GM06990 (cell line): ENCODE results near the gene SLC7A10.
"Not testable (repeated sequence)": the region's sequence is repeated elsewhere in the genome, so short reads cannot be mapped to it uniquely, and the experiment has no call there.

Source experiments
- DNase-seq: peaks from one replicate; pipeline ENCODE4 v3.0.0-alpha.2; 2011; ENCODE audit not compliant: insufficient read length; ENCODE audit errors: extremely low read depth
- H3K27me3 ChIP-seq: replicated peaks from 2 replicates; pipeline ENCODE4 v1.6.0; 2011; ENCODE audit warnings: low read length; ENCODE audit not compliant: control insufficient read depth, insufficient read depth
- H3K36me3 ChIP-seq: 2 replicates; pipeline ENCODE4 v1.5.1; 2011; ENCODE audit warnings: low read length; ENCODE audit not compliant: control insufficient read depth, insufficient read depth
- H3K4me3 ChIP-seq: replicated peaks from 2 replicates; pipeline ENCODE4 v1.5.1; 2011; ENCODE audit warnings: low read depth, mild to moderate bottlenecking, control low read depth, low read length
- TF ChIP-seq, protein P1 (sequence below): IDR thresholded peaks from 2 replicates; pipeline ENCODE4 v1.5.1; 2011; ENCODE audit warnings: low read length, control low read depth, mild to moderate bottlenecking, inconsistent platforms; ENCODE audit not compliant: insufficient read depth, poor library complexity, severe bottlenecking

Gene SLC7A10

DNA sequence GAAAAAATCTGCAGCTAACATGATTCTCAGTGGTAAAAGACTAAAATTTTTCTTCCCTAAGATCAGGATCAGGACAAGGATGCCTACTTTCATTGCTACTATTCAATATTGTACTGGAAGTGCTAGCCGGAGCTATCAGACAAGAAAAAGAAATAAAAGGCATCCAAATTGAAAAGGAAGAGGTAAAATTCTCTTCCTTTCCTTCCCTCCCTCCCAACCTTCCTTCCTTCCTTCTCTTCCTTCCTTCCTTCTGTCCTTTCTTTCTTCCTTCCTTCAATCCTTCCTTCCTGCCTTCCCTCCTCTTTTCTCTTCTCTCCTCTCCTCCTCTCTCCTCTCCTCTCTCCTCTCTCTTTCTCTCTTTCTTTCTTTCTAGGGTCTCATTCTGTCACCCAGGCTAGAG is 58.2 kb downstream of the SLC7A10 start:
- DNase-seq: no peak
- Histone ChIP-seq H3K27me3 (no peaks in the 10 kb centered on the region), H3K4me3 (no peak overlapping the region), H3K36me3 (no peaks in the 10 kb centered on the region)
- TF ChIP-seq, protein P1, sequence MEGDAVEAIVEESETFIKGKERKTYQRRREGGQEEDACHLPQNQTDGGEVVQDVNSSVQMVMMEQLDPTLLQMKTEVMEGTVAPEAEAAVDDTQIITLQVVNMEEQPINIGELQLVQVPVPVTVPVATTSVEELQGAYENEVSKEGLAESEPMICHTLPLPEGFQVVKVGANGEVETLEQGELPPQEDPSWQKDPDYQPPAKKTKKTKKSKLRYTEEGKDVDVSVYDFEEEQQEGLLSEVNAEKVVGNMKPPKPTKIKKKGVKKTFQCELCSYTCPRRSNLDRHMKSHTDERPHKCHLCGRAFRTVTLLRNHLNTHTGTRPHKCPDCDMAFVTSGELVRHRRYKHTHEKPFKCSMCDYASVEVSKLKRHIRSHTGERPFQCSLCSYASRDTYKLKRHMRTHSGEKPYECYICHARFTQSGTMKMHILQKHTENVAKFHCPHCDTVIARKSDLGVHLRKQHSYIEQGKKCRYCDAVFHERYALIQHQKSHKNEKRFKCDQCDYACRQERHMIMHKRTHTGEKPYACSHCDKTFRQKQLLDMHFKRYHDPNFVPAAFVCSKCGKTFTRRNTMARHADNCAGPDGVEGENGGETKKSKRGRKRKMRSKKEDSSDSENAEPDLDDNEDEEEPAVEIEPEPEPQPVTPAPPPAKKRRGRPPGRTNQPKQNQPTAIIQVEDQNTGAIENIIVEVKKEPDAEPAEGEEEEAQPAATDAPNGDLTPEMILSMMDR: no peak

DNA sequence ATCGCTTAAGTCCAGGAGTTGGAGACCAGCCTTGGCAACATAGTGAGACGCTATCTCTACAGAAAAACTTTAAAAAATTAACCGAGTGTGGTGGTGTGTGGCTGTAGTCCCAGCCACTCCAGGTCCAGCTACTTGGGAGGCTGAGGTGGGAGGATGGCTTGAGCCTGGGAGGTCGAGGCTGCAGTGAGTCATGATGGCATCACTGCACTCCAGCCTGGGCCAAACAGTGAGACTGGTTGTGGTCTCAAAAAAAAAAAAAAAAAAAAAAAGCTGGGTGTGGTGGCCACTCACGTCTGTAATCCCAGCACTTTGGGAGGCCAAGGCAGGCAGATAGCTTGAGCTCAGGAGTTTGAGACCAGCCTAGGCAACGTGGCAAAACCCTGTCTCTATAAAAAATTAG is 59.6 kb downstream of the SLC7A10 start:
- H3K36me3 ChIP-seq, H3K27me3 ChIP-seq, H3K4me3 ChIP-seq, DNase-seq: not testable (repeated sequence)

DNA sequence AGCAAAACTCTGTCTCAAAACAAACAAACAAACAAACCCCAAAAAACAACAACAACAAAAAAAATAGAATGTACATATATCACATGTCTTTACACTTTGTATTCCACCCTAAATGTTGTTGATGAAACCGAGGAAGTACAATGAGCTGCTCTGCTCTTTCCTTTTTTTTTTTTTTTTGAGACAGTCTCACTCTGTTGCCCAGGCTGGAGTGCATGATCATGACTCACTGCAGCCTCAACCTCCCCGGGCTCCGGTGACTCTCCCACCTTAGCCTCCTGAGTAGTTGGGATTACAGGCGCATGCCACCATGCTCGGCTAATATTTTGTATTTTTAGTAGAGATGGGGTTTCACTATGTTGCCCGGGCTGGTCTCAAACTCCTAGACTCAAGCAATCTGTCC is 62.2 kb downstream of the SLC7A10 start:
- Histone ChIP-seq H3K36me3 (no peaks in the 10 kb centered on the region), H3K27me3 (no peaks in the 10 kb centered on the region), H3K4me3 (no peak overlapping the region)
- TF ChIP-seq, protein P1: no peak
- DNase-seq: no peak

DNA sequence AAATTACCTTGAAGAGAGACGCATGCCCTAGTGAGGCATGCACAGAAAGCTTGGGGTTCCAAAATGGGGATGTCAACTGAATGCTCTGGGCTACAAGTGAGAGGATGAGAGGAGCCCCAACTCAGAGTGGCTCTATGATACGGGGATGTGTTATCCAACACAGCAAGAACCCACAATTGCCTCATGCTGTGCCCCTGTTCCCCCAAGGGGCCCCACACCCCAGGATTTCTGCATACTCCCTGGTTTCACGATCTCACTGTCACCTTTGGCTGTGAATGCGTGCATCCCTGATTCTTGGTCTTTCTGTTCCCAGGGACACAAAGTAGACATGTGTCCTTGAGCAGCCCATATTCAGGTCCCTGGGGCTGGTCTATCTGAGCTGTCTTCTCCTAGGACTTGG is 64.4 kb downstream of the SLC7A10 start:
- TF ChIP-seq, protein P1: no peak
- H3K27me3 ChIP-seq: no peaks in the 10 kb centered on the region
- no peak overlapping the region for H3K4me3 ChIP-seq
- no peaks in the 10 kb centered on the region for H3K36me3 ChIP-seq
- DNase-seq: no peak

DNA sequence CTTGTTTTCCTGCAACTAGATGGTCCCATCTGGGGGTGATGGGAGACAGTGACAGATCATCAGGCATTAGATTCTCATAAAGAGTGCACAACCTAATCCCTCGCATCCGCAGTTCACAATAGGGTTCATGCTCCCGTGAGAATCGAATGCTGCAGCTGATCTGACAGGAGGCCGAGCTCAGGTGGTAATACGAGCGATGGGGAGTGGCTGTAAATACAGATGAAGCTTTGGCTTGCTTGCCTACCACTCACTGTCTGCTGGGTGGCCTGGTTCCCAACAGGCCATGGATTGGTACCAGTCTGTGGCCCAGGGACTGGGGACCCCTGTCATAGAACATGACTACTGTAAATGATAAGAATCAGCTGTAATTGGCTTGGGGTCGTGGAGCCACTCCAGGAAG is 65.8 kb downstream of the SLC7A10 start:
- no peaks in the 10 kb centered on the region for H3K36me3 ChIP-seq

DNA sequence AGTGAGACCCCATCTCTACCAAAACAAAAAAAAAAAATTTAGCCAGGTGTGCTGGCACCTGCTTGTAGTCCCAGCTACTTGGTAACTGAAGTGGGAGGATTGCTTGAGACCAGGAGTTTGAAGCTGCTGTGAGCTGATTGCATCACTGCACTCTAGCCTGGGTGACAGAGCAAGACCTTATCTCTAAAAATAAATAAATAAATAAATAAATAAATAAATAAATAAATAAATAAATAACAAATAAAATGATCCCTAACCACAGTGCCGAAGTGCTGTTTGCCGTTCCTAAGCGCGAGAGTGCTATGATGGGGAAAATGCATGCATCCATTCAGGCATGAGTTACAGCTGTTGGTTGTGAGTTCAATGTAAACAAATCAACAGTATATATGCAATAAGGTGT is 66.5 kb downstream of the SLC7A10 start:
- H3K27me3 ChIP-seq: no peaks in the 10 kb centered on the region
- DNase-seq: no peak
- no peaks in the 10 kb centered on the region for H3K36me3 ChIP-seq
- TF ChIP-seq, protein P1: no peak
- no peak overlapping the region for H3K4me3 ChIP-seq

More for the DNA sequence above, 65.8 kb downstream of the SLC7A10 start:
- H3K4me3 ChIP-seq: no peak overlapping the region
- TF ChIP-seq, protein P1: no peak
- no peak for DNase-seq
- H3K27me3 ChIP-seq: no peaks in the 10 kb centered on the region
